Pancreas (tissue), 10 donors: Measurements from ENCODE around the gene SPAAR. TPM values are rescaled to one million over a fixed set of nuclear protein-coding genes. Genes with fewer than 3 reads are reported as not detected.

ENCODE experiments used
- ATAC-seq, 4 donors: fragments of 200-7000 bp; cut with Tn5 transposase; one replicate each; pipeline versions ENCODE4 v1.8.0 to v1.9.1; 2020; ENCODE audit warnings: mild to moderate bottlenecking in 4 of 4, moderate library complexity in 4 of 4
- DNase-seq, 6 donors: peaks; one replicate each; pipeline ENCODE4 v3.0.0-alpha.2; 2020
- FAIRE-seq: peaks from 2 replicates; lab custom pipeline; 2012; peaks lifted over from hg19 to GRCh38; lab: Jason Lieb, UNC
- H3K27ac ChIP-seq, 4 donors: fragments of 200-600 bp; sonication (generic); 1 replicate in 3 of 4; 2 replicates in 1 of 4; pipeline versions ENCODE4 v1.5.0 to v1.8.0; 2020
- H3K27me3 ChIP-seq, 4 donors: fragments of 200-600 bp; one replicate each; pipeline ENCODE4 v1.8.0; 2021
- H3K36me3 ChIP-seq, 3 donors: fragments of 200-600 bp; sonication (generic) in 1 of 3; one replicate each; pipeline versions ENCODE4 v1.5.0 to v1.8.0; 2020 to 2021
- H3K4me1 ChIP-seq, 3 donors: fragments of 200-600 bp; one replicate each; pipeline ENCODE4 v1.8.0; 2021
- H3K4me3 ChIP-seq, 4 donors: fragments of 200-600 bp; sonication (generic) in 2 of 4; one replicate each; pipeline versions ENCODE4 v1.5.0 to v1.8.0; 2020 to 2021
- H3K9me3 ChIP-seq, 4 donors: fragments of 200-600 bp; one replicate each; pipeline ENCODE4 v1.8.0; 2021
- CTCF ChIP-seq, 4 donors: fragments of 200-600 bp; sonication (generic) in 3 of 4; IDR thresholded peaks; one replicate each; pipeline versions ENCODE4 v1.5.0 to v1.8.0; 2021; ENCODE audit warnings: antibody characterized with exemption in 4 of 4
- WGBS, 2 donors: extraction: QIAGEN DNeasy Blood & Tissue Kit; methylation state at CpG; one replicate each; pipeline ENCODE4 v1.1.7; 2013; 5-methylcytosine and 5-hydroxymethylcytosine counted together
- intact Hi-C, 3 donors: fragments of 100-400 bp; cut with DNase I; formaldehyde crosslinking; loops; one replicate each; pipeline versions ENCODE4 v1.11.1 to v1.14.2; 2022
- polyA plus RNA-seq, 2 donors: library from polyadenylated mRNA; stranded (reverse); fragments of 200-250 nt; gene quantifications; one replicate each; pipeline ENCODE4 v1.2.3, GENCODE V29; 2013
- total RNA-seq, 6 donors: library from RNA; stranded (reverse); fragmentation: NEBNext Ultra II Directional in 4 of 6; extraction: Animal tissue kit (Norgen Biotek cat#: 25700) in 4 of 6; gene quantifications; one replicate each; pipeline versions ENCODE4 v1.2.1 to v1.2.4, GENCODE V29; 2021 to 2023
- donor health status: healthy with polysubstance abuse.
- donor health status: DM: no; HTN: no; CAD: no; lungs with moderate emphysema.
- donor health status: DM: no; HTN: no; CAD: no.
- donor health status: control.
- donor health status: control.
- donor health status: Bipolar disorder and iron deficiency.
- donor health status: DM: yes; HTN: yes; CAD: no.
- donor health status: DM: no; HTN: no; CAD: no.
- donor health status: DM: no; HTN: no; CAD: no.
- donor health status: DM: yes; HTN: yes; CAD: no.

Gene SPAAR
- total and polyA plus RNA-seq, 8 donors: 0.12 to 1.6 (median 0.44) TPM; not detected in 1

DNA sequence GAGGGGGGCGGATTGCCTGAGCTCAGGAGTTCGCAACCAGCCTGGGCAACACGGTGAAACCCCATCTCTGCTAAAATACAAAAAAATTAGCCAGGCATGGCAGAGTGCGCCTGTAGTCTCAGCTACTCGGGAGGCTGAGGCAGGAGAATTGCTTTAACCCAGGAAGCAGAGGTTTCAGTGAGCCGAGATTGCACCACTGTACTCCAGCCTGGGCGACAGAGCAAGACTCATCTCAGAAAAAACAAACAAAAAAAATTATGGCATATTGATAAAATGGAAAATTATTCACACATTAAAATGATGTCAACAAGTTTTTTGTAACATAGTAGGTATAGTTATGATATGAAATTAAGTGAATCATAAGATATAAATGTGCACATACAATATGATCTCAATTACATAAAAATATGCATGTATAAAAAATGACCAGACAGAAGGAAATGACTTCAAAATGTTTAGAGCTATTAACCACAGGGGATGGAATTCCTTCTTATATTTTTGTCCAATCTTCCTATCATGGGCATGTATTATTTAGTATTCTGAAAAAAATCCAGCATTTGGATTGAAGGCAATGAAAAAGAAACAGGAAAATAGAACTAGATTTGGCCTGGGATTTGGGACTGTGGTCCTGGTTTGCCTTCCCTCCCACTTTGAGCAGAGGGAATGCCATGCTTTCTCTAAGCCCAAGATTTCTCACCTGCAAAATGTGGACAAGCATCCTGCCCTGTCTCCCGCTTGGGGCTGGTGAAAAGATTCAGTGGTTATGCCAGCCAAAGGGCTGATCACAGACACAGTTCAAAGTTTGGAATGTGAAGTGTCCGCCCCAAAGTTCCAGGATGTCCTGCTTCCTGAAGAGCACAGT is 19.5 kb downstream of the SPAAR start:
- no peak overlapping the region for H3K4me3 ChIP-seq
- no peak for FAIRE-seq
- H3K9me3 ChIP-seq: no peaks in the 10 kb centered on the region
- no peak for TF ChIP-seq CTCF (IDR thresholded peaks at IDR 0.05)
- no peak for ATAC-seq
- no peak overlapping the region for H3K27ac ChIP-seq
- no peaks in the 10 kb centered on the region for H3K27me3 ChIP-seq
- H3K36me3 ChIP-seq: no peaks in the 10 kb centered on the region
- intact Hi-C loops: no loop called here
- no peak for DNase-seq
- H3K4me1 ChIP-seq: peaks cover 0 to 3% (median 0%) of the 10 kb centered on the region in 3 donors
- 79 to 86% methylated on average over 9 of the region's 9 CpGs for WGBS, 2 donors

GRCh38 chr9:35929453-35929718 is 20.1 kb downstream of the SPAAR start:
- H3K4me3 ChIP-seq: no peak overlapping the region
- 69 to 78% methylated on average over 6 of the region's 6 CpGs for WGBS, 2 donors
- no peaks in the 10 kb centered on the region for H3K4me1 ChIP-seq
- no peak for FAIRE-seq
- intact Hi-C loops: no loop called here
- DNase-seq: no peak
- no peaks in the 10 kb centered on the region for H3K27me3 ChIP-seq
- no peak for ATAC-seq
- no peaks in the 10 kb centered on the region for H3K36me3 ChIP-seq
- no peaks in the 10 kb centered on the region for H3K9me3 ChIP-seq
- H3K27ac ChIP-seq: no peak overlapping the region
- no peak for TF ChIP-seq CTCF (IDR thresholded peaks at IDR 0.05)

GRCh38 chr9:35930521-35930920 is 21.2 kb downstream of the SPAAR start:
- no peak for TF ChIP-seq CTCF (IDR thresholded peaks at IDR 0.05)
- Histone ChIP-seq H3K4me3 (no peak overlapping the region), H3K9me3 (no peaks in the 10 kb centered on the region), H3K27me3 (no peaks in the 10 kb centered on the region), H3K4me1 (peaks cover 0 to 2% (median 0%) of the 10 kb centered on the region in 3 donors), H3K36me3 (no peaks in the 10 kb centered on the region), H3K27ac (no peak overlapping the region)
- intact Hi-C loops: no loop called here
- ATAC-seq (no peak), FAIRE-seq (no peak), DNase-seq (no peak)

DNA sequence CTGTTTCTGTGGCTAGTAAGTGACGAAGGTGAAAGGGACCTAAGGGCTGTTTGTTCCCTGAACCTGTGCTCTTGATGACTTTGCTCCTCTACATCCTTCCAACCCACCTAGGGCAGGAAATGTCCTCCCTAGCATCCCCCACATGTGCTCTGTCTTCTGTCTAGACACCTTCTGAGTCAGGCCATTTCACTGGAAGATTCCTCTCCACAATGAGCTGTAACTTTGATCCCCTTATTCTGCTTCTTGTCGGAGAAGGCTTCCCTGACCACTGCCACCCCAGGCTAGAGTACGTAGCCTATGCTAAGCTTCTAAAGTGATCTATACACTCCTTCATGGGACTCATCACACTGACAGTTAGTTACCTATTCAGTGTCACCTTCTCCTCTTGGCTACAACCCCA is 21.7 kb downstream of the SPAAR start:
- FAIRE-seq (no peak), DNase-seq (no peak), ATAC-seq (no peak)
- no peaks in the 10 kb centered on the region for H3K9me3 ChIP-seq
- no peaks in the 10 kb centered on the region for H3K36me3 ChIP-seq
- intact Hi-C loops: no loop called here
- peaks cover 0 to 6% (median 0%) of the 10 kb centered on the region in 3 donors for H3K4me1 ChIP-seq
- H3K27me3 ChIP-seq: no peaks in the 10 kb centered on the region
- H3K27ac ChIP-seq: no peak overlapping the region
- TF ChIP-seq CTCF (IDR thresholded peaks at IDR 0.05): no peak
- WGBS, 2 donors: 86 to 91% methylated on average over 3 of the region's 3 CpGs
- H3K4me3 ChIP-seq: no peak overlapping the region

GRCh38 chr9:35932735-35933134 is 23.4 kb downstream of the SPAAR start:
- no peak for TF ChIP-seq CTCF (IDR thresholded peaks at IDR 0.05)
- WGBS, 2 donors: 89 to 96% methylated on average over 3 of the region's 3 CpGs
- H3K9me3 ChIP-seq: no peaks in the 10 kb centered on the region

More at GRCh38 chr9:35932735-35933134, 23.4 kb downstream of the SPAAR start:
- Histone ChIP-seq H3K4me1 (peaks cover 0 to 8% (median 0%) of the 10 kb centered on the region in 3 donors), H3K27ac (no peak overlapping the region), H3K4me3 (no peak overlapping the region), H3K36me3 (no peaks in the 10 kb centered on the region), H3K27me3 (no peaks in the 10 kb centered on the region)
- ATAC-seq (no peak), FAIRE-seq (no peak), DNase-seq (no peak)
- intact Hi-C loops: no loop called here
